HG03565 (cell line): ENCODE measurements around the gene PIGS.
A peak's percentile ranks its signal among the peaks of the same experiment; 100 is the strongest.

Experiments used
- ATAC-seq: cut with Tn5 transposase; IDR thresholded peaks from one replicate; pipeline ENCODE4 v1.9.1; 2021; ENCODE audit warnings: mild to moderate bottlenecking, moderate library complexity; ENCODE audit not compliant: unreplicated experiment

The PIGS gene

GRCh38 chr17:28551421-28552175 is 19.7 kb downstream of the PIGS start:
- ATAC-seq = no peak

- no peak for ATAC-seq
Observed at GRCh38 chr17:28550858-28551257, 20.5 kb downstream of the PIGS start.

- ATAC-seq = no peak
Observed at GRCh38 chr17:28549236-28550132, 21.8 kb downstream of the PIGS start.

- no peak for ATAC-seq
Observed at GRCh38 chr17:28548417-28549130, 22.8 kb downstream of the PIGS start.

GRCh38 chr17:28547623-28548416 is 23.5 kb downstream of the PIGS start:
- ATAC-seq = peak; percentile 35

GRCh38 chr17:28547096-28547622 is 24.2 kb downstream of the PIGS start:
- ATAC-seq = no peak

- no peak for ATAC-seq
Observed at GRCh38 chr17:28545787-28546415, 25.4 kb downstream of the PIGS start.

GRCh38 chr17:28545141-28545503 is 26.2 kb downstream of the PIGS start:
- no peak for ATAC-seq

- ATAC-seq = no peak
Observed at GRCh38 chr17:28544402-28545140, 26.8 kb downstream of the PIGS start.

- no peak for ATAC-seq
Observed at GRCh38 chr17:28541439-28541838, 29.9 kb downstream of the PIGS start.

GRCh38 chr17:28540231-28540630 is 31.1 kb downstream of the PIGS start:
- ATAC-seq = no peak

- ATAC-seq = no peak
Observed at GRCh38 chr17:28538296-28538895, 32.9 kb downstream of the PIGS start.

- ATAC-seq = no peak
Observed at GRCh38 chr17:28537219-28537610, 34.1 kb downstream of the PIGS start.

- ATAC-seq = no peak
Observed at GRCh38 chr17:28536532-28537218, 34.6 kb downstream of the PIGS start.

- no peak for ATAC-seq
Observed at GRCh38 chr17:28534740-28535375, 36.5 kb downstream of the PIGS start.

- no peak for ATAC-seq
Observed at GRCh38 chr17:28533091-28533807, 38.1 kb downstream of the PIGS start.
